Measurements from ENCODE around the gene HK3.

GRCh38 chr5:176906126-176906525, 7.0 kb upstream of the HK3 start:
- TF ChIP-seq, protein P1, sequence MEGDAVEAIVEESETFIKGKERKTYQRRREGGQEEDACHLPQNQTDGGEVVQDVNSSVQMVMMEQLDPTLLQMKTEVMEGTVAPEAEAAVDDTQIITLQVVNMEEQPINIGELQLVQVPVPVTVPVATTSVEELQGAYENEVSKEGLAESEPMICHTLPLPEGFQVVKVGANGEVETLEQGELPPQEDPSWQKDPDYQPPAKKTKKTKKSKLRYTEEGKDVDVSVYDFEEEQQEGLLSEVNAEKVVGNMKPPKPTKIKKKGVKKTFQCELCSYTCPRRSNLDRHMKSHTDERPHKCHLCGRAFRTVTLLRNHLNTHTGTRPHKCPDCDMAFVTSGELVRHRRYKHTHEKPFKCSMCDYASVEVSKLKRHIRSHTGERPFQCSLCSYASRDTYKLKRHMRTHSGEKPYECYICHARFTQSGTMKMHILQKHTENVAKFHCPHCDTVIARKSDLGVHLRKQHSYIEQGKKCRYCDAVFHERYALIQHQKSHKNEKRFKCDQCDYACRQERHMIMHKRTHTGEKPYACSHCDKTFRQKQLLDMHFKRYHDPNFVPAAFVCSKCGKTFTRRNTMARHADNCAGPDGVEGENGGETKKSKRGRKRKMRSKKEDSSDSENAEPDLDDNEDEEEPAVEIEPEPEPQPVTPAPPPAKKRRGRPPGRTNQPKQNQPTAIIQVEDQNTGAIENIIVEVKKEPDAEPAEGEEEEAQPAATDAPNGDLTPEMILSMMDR (IDR thresholded peaks at IDR 0.05), result no peak
- no peak for TF ChIP-seq POLR2A (IDR thresholded peaks at IDR 0.05)

Data from right lobe of liver (tissue), 4 donors.